ENCODE data around the gene PEG3. TPM values are rescaled to one million over a fixed set of nuclear protein-coding genes. Genes with fewer than 3 reads are reported as not detected.
A peak's percentile ranks its signal among the peaks of the same experiment; 100 is the strongest.
"Not testable (repeated sequence)": the region's sequence is repeated elsewhere in the genome, so short reads cannot be mapped to it uniquely, and the experiment has no call there.

Gene PEG3
- polyA plus RNA-seq (ENCODE audit: insufficient read length), result 197 TPM

GRCh38 chr19:56840451-56841192 lies at the start of gene PEG3, which contains the start of gene ZIM2:
TSS of gene PEG3 (minus strand) at chr19:56840726. CDS start at chr19:56824655, 16,071 bp downstream.
TSS of gene ZIM2 (minus strand) at chr19:56840726. CDS start at chr19:56824277, 16,449 bp downstream.
- DNase-seq, result peak; percentile 86

- DNase-seq, result no peak
These were observed 44.9 kb upstream of the PEG3 start for GRCh38 chr19:56885173-56885985.

GRCh38 chr19:56884441-56884840 lies 43.9 kb upstream of the PEG3 start:
- DNase-seq, result no peak

GRCh38 chr19:56880592-56881190 lies 40.2 kb upstream of the PEG3 start:
- DNase-seq, result no peak

GRCh38 chr19:56877069-56877715 lies 36.7 kb upstream of the PEG3 start:
- DNase-seq, result no peak

GRCh38 chr19:56875717-56876116 lies 35.2 kb upstream of the PEG3 start:
- no peak for DNase-seq

- DNase-seq, result no peak
These were observed 34.0 kb upstream of the PEG3 start for GRCh38 chr19:56874530-56874929.

- DNase-seq, result no peak
These were observed 33.0 kb upstream of the PEG3 start for GRCh38 chr19:56873493-56873892.

- DNase-seq, result no peak
These were observed 29.4 kb upstream of the PEG3 start for GRCh38 chr19:56869886-56870285.

- no peak for DNase-seq
These were observed 27.9 kb upstream of the PEG3 start for GRCh38 chr19:56868446-56868845.

- DNase-seq, result peak; percentile 53
These were observed 26.0 kb upstream of the PEG3 start for GRCh38 chr19:56866538-56866937.

- no peak for DNase-seq
These were observed 24.1 kb upstream of the PEG3 start for GRCh38 chr19:56864443-56865125.

GRCh38 chr19:56862741-56863140 lies 22.2 kb upstream of the PEG3 start:
- no peak for DNase-seq

GRCh38 chr19:56860409-56860808 lies 19.9 kb upstream of the PEG3 start:
- DNase-seq, result not testable (repeated sequence)

- DNase-seq, result no peak
These were observed 17.5 kb upstream of the PEG3 start for GRCh38 chr19:56858026-56858425.

- no peak for DNase-seq
These were observed 16.3 kb upstream of the PEG3 start for GRCh38 chr19:56856822-56857221.

GRCh38 chr19:56852361-56852760 lies 11.8 kb upstream of the PEG3 start:
- not testable (repeated sequence) for DNase-seq

- DNase-seq, result no peak
These were observed 7.6 kb upstream of the PEG3 start for GRCh38 chr19:56848166-56848565.

- DNase-seq, result no peak
These were observed 1.9 kb upstream of the PEG3 start for GRCh38 chr19:56842412-56842811.

GRCh38 chr19:56841193-56841543 lies 642 bp upstream of the PEG3 start:
- no peak for DNase-seq

GRCh38 chr19:56839652-56840450 lies 675 bp downstream of the PEG3 start:
- DNase-seq, result peak; percentile 94

Measured in hindlimb muscle (tissue), 1 donor.